DOHH2 (cell line): Measurements from ENCODE around the gene SETD6.

Source experiments
- H3F3A ChIP-seq: fragments of 200-600 bp; sonication (generic), shearing (Covaris generic); 2 replicates; pipeline ENCODE4 v1.6.0; 2016; ENCODE audit warnings: antibody characterized with exemption, mild to moderate bottlenecking; ENCODE audit not compliant: control insufficient read depth, insufficient read depth
- H3K27ac ChIP-seq: fragments of 200-600 bp; sonication (generic); 2 replicates; pipeline ENCODE4 v1.5.1; 2014; ENCODE audit warnings: low read depth, mild to moderate bottlenecking, low read length, moderate library complexity
- H3K27me3 ChIP-seq: fragments of 200-600 bp; sonication (generic); 2 replicates; pipeline ENCODE4 v1.6.1; 2014; ENCODE audit warnings: mild to moderate bottlenecking, low read length, mixed read lengths; ENCODE audit not compliant: control insufficient read depth
- H3K36me3 ChIP-seq: fragments of 200-600 bp; sonication (generic); 2 replicates; pipeline ENCODE4 v1.6.1; 2014; ENCODE audit warnings: mild to moderate bottlenecking, low read length, moderate library complexity, mixed read lengths; ENCODE audit not compliant: control insufficient read depth
- H3K4me1 ChIP-seq: fragments of 200-600 bp; sonication (generic); 2 replicates; pipeline ENCODE4 v1.6.1; 2014; ENCODE audit warnings: mild to moderate bottlenecking, low read length, mixed read lengths; ENCODE audit not compliant: control insufficient read depth
- H3K4me2 ChIP-seq: fragments of 200-600 bp; sonication (generic); 2 replicates; pipeline ENCODE4 v1.6.0; 2014; ENCODE audit warnings: mild to moderate bottlenecking, low read length, moderate library complexity
- H3K4me3 ChIP-seq: fragments of 200-600 bp; sonication (generic); 2 replicates; pipeline ENCODE4 v1.5.1; 2014; ENCODE audit warnings: mild to moderate bottlenecking, low read length, mixed read lengths
- H3K79me2 ChIP-seq: fragments of 200-600 bp; sonication (generic); 2 replicates; pipeline ENCODE4 v1.6.1; 2014; ENCODE audit warnings: mild to moderate bottlenecking, low read length, mixed read lengths; ENCODE audit not compliant: control insufficient read depth
- H3K9me2 ChIP-seq: fragments of 200-600 bp; sonication (generic); replicated peaks from 2 replicates; pipeline ENCODE4 v1.6.1; 2014; ENCODE audit warnings: mild to moderate bottlenecking, low read length, mixed read lengths; ENCODE audit not compliant: control insufficient read depth
- H3K9me3 ChIP-seq: fragments of 200-600 bp; sonication (generic); 2 replicates; pipeline ENCODE4 v1.6.1; 2014; ENCODE audit warnings: antibody characterized with exemption, low read length, mixed read lengths; ENCODE audit not compliant: control insufficient read depth, insufficient read depth
- H4K20me1 ChIP-seq: fragments of 200-600 bp; sonication (generic); 2 replicates; pipeline ENCODE4 v1.6.0; 2014; ENCODE audit warnings: low read depth, mild to moderate bottlenecking, antibody characterized with exemption, low read length, moderate library complexity; ENCODE audit not compliant: control insufficient read depth, insufficient read depth
- EZH2phosphoT487 ChIP-seq: fragments of 200-600 bp; sonication (generic); IDR thresholded peaks from 2 replicates; pipeline ENCODE4 v1.6.1; 2017; ENCODE audit warnings: borderline replicate concordance, mild to moderate bottlenecking, antibody characterized with exemption, low read length, moderate library complexity, mixed read lengths
- TF ChIP-seq, protein P1 (sequence below): fragments of 200-600 bp; sonication (generic); IDR thresholded peaks from one replicate; pipeline ENCODE4 v1.5.1; 2014; ENCODE audit warnings: antibody characterized with exemption, mild to moderate bottlenecking, low read depth, low read length; ENCODE audit not compliant: poor library complexity, severe bottlenecking

Gene SETD6

GRCh38 chr16:58513874-58514273 lies 1.4 kb upstream of the SETD6 start:
- H3F3A ChIP-seq = peaks cover 31% of the 10 kb centered on the region
- peaks cover 53% of the 10 kb centered on the region for H3K36me3 ChIP-seq
- H3K4me3 ChIP-seq = 0 out of 2 replicates have a peak overlapping the region, but pooled peaks have one; percentile 13
- no peaks in the 10 kb centered on the region for H3K27me3 ChIP-seq
- peaks cover 64% of the 10 kb centered on the region for H3K79me2 ChIP-seq
- no peaks in the 10 kb centered on the region for H3K9me2 ChIP-seq
- H3K4me2 ChIP-seq = peak overlapping the region; percentile 95
- peaks cover 12% of the 10 kb centered on the region for H4K20me1 ChIP-seq
- TF ChIP-seq, protein P1, sequence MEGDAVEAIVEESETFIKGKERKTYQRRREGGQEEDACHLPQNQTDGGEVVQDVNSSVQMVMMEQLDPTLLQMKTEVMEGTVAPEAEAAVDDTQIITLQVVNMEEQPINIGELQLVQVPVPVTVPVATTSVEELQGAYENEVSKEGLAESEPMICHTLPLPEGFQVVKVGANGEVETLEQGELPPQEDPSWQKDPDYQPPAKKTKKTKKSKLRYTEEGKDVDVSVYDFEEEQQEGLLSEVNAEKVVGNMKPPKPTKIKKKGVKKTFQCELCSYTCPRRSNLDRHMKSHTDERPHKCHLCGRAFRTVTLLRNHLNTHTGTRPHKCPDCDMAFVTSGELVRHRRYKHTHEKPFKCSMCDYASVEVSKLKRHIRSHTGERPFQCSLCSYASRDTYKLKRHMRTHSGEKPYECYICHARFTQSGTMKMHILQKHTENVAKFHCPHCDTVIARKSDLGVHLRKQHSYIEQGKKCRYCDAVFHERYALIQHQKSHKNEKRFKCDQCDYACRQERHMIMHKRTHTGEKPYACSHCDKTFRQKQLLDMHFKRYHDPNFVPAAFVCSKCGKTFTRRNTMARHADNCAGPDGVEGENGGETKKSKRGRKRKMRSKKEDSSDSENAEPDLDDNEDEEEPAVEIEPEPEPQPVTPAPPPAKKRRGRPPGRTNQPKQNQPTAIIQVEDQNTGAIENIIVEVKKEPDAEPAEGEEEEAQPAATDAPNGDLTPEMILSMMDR = no peak
- no peak for TF ChIP-seq EZH2phosphoT487
- peaks cover 45% of the 10 kb centered on the region for H3K4me1 ChIP-seq
- no peaks in the 10 kb centered on the region for H3K9me3 ChIP-seq
- H3K27ac ChIP-seq = no peak overlapping the region

DNA sequence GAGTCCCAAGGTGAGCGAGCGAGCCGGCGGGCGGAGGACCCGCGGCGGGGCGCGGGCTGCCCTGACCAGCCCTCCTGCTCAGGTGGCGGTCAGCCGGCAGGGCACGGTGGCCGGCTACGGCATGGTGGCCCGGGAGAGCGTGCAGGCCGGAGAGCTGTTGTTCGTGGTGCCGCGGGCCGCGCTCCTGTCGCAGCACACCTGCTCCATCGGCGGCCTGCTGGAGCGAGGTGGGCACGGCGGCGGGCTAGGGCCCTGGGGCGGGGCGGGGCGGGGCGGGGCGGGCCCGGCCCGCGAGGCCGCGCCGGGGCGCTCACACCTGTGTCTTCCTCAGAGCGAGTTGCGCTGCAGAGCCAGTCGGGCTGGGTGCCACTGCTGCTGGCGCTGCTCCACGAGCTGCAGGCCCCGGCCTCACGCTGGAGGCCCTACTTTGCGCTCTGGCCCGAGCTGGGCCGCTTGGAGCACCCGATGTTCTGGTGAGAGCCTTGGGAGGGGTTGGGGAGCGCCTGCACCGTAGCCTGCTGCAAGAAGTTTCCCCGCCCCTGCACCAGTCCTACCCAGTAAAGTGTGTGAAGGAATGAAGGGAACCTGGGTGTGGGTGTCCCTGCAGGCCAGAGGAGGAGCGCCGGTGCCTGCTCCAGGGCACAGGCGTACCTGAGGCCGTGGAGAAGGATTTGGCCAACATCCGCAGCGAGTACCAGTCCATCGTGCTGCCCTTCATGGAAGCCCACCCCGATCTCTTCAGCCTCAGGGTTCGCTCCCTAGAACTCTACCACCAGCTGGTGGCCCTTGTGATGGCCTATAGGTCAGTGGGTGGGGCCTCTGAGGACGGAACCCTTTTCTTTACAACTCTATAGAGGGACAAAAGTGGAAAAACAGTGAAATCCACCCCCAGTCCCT lies 802 bp downstream of the SETD6 start:
- no peaks in the 10 kb centered on the region for H3K9me3 ChIP-seq
- H3K36me3 ChIP-seq = peaks cover 74% of the 10 kb centered on the region
- peaks cover 49% of the 10 kb centered on the region for H3K4me1 ChIP-seq
- peaks cover 47% of the 10 kb centered on the region for H3F3A ChIP-seq
- TF ChIP-seq, protein P1 = no peak
- no peak for TF ChIP-seq EZH2phosphoT487
- peak overlapping the region; percentile 97 for H3K4me3 ChIP-seq
- H3K79me2 ChIP-seq = peaks cover 67% of the 10 kb centered on the region
- H3K9me2 ChIP-seq = no peaks in the 10 kb centered on the region
- H3K4me2 ChIP-seq = peak overlapping the region; percentile 95
- no peaks in the 10 kb centered on the region for H3K27me3 ChIP-seq
- peaks cover 15% of the 10 kb centered on the region for H4K20me1 ChIP-seq
- H3K27ac ChIP-seq = peak overlapping the region; percentile 62

DNA sequence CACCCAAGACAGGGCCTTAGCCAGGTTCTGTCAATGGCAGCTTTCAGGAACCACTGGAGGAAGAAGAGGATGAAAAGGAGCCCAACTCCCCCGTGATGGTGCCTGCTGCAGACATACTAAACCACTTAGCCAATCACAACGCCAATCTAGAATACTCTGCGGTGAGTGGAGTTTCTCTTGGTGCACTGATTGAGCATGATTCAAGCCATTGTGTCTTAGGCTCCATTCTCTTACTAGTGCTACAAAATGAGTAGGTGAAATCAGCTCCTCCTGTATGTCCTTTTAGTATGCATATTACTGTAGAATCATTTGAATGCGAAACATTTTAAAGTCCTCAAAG lies 1.4 kb downstream of the SETD6 start:
- H3K4me1 ChIP-seq = peaks cover 46% of the 10 kb centered on the region
- peaks cover 9% of the 10 kb centered on the region for H4K20me1 ChIP-seq
- TF ChIP-seq, protein P1 = no peak
- TF ChIP-seq EZH2phosphoT487 = no peak
- peaks cover 75% of the 10 kb centered on the region for H3K36me3 ChIP-seq
- H3K27ac ChIP-seq = no peak overlapping the region
- H3K9me3 ChIP-seq = no peaks in the 10 kb centered on the region
- H3K9me2 ChIP-seq = no peaks in the 10 kb centered on the region
- H3K4me2 ChIP-seq = peak overlapping the region; percentile 81
- peaks cover 50% of the 10 kb centered on the region for H3F3A ChIP-seq
- peaks cover 61% of the 10 kb centered on the region for H3K79me2 ChIP-seq
- H3K27me3 ChIP-seq = no peaks in the 10 kb centered on the region
- peak overlapping the region; percentile 97 for H3K4me3 ChIP-seq
